Measurements from ENCODE around the gene SARNP.

The SARNP gene

DNA sequence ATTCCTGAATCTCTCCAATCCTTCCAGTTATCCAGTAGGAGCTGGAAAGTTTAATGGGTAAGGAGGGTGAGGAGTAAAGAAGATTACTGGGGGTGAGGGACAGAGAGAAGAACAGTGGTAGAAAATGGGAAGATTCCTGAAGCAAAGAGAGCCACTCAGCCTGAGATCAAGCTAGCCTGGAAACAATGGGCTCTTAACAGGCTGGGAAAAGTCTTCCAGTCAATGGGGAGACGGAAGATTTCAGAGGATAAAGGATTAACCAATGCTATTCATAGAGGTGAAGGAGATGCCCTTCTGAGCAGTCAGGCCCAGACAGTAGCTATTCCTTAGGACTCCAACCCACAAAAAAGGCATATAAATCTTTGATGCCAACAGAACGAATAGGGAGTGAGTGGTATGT, 59.8 kb downstream of the SARNP start:
- TF ChIP-seq, protein P1, sequence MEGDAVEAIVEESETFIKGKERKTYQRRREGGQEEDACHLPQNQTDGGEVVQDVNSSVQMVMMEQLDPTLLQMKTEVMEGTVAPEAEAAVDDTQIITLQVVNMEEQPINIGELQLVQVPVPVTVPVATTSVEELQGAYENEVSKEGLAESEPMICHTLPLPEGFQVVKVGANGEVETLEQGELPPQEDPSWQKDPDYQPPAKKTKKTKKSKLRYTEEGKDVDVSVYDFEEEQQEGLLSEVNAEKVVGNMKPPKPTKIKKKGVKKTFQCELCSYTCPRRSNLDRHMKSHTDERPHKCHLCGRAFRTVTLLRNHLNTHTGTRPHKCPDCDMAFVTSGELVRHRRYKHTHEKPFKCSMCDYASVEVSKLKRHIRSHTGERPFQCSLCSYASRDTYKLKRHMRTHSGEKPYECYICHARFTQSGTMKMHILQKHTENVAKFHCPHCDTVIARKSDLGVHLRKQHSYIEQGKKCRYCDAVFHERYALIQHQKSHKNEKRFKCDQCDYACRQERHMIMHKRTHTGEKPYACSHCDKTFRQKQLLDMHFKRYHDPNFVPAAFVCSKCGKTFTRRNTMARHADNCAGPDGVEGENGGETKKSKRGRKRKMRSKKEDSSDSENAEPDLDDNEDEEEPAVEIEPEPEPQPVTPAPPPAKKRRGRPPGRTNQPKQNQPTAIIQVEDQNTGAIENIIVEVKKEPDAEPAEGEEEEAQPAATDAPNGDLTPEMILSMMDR (IDR thresholded peaks at IDR 0.05; ENCODE audit: insufficient read depth, low read depth, low read length, missing control alignments) = no peak
- no peak for DNase-seq (ENCODE audit: low read depth)
- no peak overlapping the region for H3K4me3 ChIP-seq (ENCODE audit: low read depth, low read length)

DNA sequence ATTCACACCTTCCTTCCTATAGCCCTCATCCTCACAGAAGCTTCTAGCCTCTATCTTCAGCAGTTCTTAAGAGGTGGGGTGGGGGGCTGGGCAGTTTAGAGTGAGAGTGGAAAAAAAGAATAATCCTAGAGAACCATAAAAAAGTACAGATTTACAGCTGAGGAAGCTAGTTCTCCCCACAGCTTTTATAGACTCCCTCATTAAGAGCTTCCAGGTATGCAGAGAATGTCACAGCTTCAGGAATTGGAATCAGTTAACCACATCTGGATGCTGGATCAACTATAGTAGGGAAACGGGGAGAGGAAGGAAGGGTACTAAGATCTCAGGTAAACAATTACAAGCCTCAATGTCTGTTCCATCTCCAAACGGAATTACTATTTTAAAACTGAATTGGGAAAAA, 62.3 kb downstream of the SARNP start:
- TF ChIP-seq, protein P1 (IDR thresholded peaks at IDR 0.05; ENCODE audit: insufficient read depth, low read depth, low read length, missing control alignments) = no peak
- DNase-seq (ENCODE audit: low read depth) = no peak
- no peak overlapping the region for H3K4me3 ChIP-seq (ENCODE audit: low read depth, low read length)

DNA sequence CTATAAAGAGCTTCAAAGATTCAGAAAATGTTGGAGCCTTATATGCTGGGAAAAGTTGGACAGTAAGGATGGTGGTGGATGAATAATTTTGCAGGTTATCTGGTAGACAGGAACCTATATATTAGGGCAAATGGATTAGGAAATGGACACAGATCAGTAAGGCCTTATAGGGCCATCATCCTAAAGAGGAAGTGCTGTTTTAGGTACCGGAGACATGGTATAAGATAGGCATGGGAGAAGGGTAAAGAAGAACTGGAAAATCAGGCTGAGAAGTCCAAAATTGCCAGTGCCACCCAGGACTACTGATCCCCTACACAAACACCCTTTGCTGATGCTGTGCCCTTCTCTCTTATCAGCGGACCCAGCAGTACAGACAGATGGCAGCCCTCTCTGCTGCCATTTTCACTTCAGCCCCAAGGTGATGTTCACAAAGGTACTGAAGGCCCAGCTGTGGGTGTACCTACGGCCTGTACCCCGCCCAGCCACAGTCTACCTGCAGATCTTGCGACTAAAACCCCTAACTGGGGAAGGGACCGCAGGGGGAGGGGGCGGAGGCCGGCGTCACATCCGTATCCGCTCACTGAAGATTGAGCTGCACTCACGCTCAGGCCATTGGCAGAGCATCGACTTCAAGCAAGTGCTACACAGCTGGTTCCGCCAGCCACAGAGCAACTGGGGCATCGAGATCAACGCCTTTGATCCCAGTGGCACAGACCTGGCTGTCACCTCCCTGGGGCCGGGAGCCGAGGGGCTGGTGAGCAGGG, 69.1 kb downstream of the SARNP start:
- H3K4me3 ChIP-seq (ENCODE audit: low read depth, low read length) = no peak overlapping the region
- TF ChIP-seq, protein P1 (IDR thresholded peaks at IDR 0.05; ENCODE audit: insufficient read depth, low read depth, low read length, missing control alignments) = no peak
- no peak for DNase-seq (ENCODE audit: low read depth)

DNA sequence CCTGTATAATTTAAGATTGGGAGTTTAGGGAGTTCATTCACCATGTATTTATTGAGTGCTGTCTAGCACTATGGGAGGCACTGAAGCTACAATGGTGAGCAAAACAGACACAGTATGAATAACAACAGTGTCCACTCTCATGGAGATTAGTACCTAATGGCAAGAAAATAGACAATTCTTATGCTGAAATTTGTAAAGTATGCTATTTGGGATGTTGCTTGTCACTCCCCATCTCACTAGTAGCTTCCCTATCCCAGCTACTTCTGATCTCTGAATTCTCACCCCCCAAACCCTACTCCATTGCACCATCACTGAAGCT, 70.7 kb downstream of the SARNP start:
- H3K4me3 ChIP-seq (ENCODE audit: low read depth, low read length) = no peak overlapping the region
- TF ChIP-seq, protein P1 (IDR thresholded peaks at IDR 0.05; ENCODE audit: insufficient read depth, low read depth, low read length, missing control alignments) = no peak
- DNase-seq (ENCODE audit: low read depth) = no peak

DNA sequence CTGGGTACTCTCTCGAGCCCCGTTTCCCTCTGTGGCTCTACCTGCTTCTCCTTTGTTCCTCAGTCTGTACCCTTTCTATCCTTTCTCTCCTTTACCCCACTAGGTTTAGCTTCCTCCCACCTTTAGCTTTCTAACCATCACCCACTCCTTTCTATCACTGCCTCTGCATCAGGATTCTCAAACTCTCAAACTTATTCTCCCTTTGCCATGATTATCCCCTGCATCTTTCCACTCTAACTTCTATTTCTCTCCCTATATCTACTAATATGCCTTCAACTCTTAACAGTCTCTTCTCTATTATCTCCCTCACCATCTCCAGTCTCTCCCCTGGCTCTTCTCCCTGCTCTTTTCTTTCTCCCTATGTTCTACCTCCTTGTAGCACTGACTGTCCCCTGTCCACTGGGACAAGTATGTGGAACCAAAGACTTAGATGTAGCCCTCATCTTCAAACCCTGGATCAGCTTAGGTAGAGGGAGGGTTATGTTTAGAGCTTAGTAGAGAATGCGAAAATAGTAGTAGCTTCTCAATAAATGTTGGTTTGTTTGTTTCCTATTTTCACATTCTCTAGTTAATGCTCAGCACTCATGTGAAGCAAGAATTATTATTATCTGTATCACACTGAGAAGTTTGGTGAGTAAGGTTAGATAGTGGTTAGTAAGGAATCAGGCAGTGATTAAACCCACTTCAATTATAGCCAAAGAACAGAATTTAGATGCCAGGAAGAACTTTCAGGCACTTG, 71.2 kb downstream of the SARNP start:
- DNase-seq (ENCODE audit: low read depth) = no peak

DNA sequence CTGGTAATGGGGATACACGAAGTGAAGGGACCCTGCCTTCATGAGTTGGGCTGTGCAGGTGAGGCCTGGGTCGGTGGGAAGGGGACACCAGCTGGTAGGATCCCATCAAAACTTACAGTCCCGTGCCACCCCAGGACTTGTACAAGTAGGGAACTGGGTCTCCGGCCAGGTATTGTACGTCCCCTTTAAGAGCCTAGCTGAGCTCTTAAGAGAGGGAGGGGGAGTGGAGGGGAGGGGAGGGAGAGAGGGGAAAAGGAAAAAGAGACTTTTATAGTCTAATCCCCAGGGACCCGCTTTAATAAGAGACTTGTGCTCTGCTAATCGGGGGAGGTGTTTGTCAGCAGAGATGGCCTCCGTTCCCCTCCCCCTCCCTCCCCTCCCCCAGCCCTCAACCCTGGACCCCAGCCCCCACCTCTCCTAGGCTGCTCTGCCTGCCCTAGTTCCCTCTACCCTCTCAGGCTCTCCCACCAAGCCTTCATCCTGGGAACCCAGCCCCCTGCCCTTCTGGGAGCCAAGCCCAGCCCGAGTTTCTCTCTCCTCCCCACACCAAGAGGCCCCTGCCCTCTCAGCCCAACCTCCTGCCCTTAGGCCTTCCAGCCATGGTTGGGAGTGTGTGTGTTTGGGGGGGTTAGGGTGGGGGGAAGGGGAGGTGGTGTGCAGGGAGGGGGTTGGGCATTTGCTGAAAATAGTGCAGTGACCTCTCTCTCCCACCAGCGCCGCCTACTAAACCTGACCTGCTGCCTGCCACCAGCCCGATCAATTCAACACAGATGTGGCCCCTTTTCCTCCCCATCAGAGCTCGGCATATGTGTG, 72.0 kb downstream of the SARNP start:
- H3K4me3 ChIP-seq (ENCODE audit: low read depth, low read length) = no peak overlapping the region; the same call in 1 of the 2 replicates
- TF ChIP-seq, protein P1 (IDR thresholded peaks at IDR 0.05; ENCODE audit: insufficient read depth, low read depth, low read length, missing control alignments) = no peak
- DNase-seq (ENCODE audit: low read depth) = no peak

More for the DNA sequence above, 71.2 kb downstream of the SARNP start:
- TF ChIP-seq, protein P1 (IDR thresholded peaks at IDR 0.05; ENCODE audit: insufficient read depth, low read depth, low read length, missing control alignments) = no peak
- no peak overlapping the region for H3K4me3 ChIP-seq (ENCODE audit: low read depth, low read length)
